Tibial artery (tissue), 4 donors: ENCODE data around the gene HIVEP1.

ENCODE experiments used
- DNase-seq, 2 donors: peaks; one replicate each; pipeline ENCODE4 v3.0.0-alpha.2; 2019
- H3K27ac ChIP-seq, 2 donors: fragments of 200-600 bp; sonication (generic) in 1 of 2; 1 replicate in 1 of 2; 2 replicates in 1 of 2; pipeline ENCODE4 v1.5.1; 2018 to 2019; ENCODE audit warnings: mild to moderate bottlenecking in 1 of 2
- H3K27me3 ChIP-seq, 2 donors: fragments of 200-600 bp; sonication (generic) in 1 of 2; one replicate each; pipeline versions ENCODE4 v1.5.1 to v1.6.0; 2016 to 2019
- H3K36me3 ChIP-seq, 3 donors: fragments of 200-600 bp; sonication (generic) in 2 of 3; one replicate each; pipeline ENCODE4 v1.5.1; 2016 to 2019; ENCODE audit warnings: mild to moderate bottlenecking in 2 of 3
- H3K4me1 ChIP-seq, 4 donors: fragments of 200-600 bp; sonication (generic) in 2 of 4; 1 replicate in 3 of 4; 2 replicates in 1 of 4; pipeline ENCODE4 v1.5.1; 2016 to 2019
- H3K4me3 ChIP-seq, 2 donors: fragments of 200-600 bp; sonication (generic) in 1 of 2; 1 replicate in 1 of 2; 2 replicates in 1 of 2; pipeline ENCODE4 v1.5.1; 2018 to 2019; ENCODE audit warnings: mild to moderate bottlenecking in 2 of 2
- H3K9me3 ChIP-seq, 3 donors: fragments of 200-600 bp; sonication (generic) in 1 of 3; one replicate each; pipeline ENCODE4 v1.5.1; 2016 to 2019
- intact Hi-C: fragments of 100-400 bp; cut with DNase I; formaldehyde crosslinking; loops from one replicate; pipeline ENCODE4 v1.15.0; 2023; ENCODE audit warnings: low total_unique reads
- TF ChIP-seq, protein P1 (sequence below), 2 experiments: fragments of 200-600 bp in 1 of 2; fragments of 450-650 bp in 1 of 2; IDR thresholded peaks; one replicate each; pipeline ENCODE4 v1.5.1; 2017 to 2019; ENCODE audit warnings: antibody characterized with exemption in 2 of 2, mild to moderate bottlenecking in 1 of 2, moderate library complexity in 1 of 2

HIVEP1 gene

GRCh38 chr6:12196326-12196936 is 184.3 kb downstream of the HIVEP1 start:
- H3K27me3 ChIP-seq = no peaks in the 10 kb centered on the region
- TF ChIP-seq, protein P1, sequence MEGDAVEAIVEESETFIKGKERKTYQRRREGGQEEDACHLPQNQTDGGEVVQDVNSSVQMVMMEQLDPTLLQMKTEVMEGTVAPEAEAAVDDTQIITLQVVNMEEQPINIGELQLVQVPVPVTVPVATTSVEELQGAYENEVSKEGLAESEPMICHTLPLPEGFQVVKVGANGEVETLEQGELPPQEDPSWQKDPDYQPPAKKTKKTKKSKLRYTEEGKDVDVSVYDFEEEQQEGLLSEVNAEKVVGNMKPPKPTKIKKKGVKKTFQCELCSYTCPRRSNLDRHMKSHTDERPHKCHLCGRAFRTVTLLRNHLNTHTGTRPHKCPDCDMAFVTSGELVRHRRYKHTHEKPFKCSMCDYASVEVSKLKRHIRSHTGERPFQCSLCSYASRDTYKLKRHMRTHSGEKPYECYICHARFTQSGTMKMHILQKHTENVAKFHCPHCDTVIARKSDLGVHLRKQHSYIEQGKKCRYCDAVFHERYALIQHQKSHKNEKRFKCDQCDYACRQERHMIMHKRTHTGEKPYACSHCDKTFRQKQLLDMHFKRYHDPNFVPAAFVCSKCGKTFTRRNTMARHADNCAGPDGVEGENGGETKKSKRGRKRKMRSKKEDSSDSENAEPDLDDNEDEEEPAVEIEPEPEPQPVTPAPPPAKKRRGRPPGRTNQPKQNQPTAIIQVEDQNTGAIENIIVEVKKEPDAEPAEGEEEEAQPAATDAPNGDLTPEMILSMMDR (IDR thresholded peaks at IDR 0.05) = no peak
- DNase-seq = no peak
- H3K9me3 ChIP-seq = no peaks in the 10 kb centered on the region
- H3K4me3 ChIP-seq = no peak overlapping the region
- no peak overlapping the region for H3K27ac ChIP-seq
- no peaks in the 10 kb centered on the region for H3K36me3 ChIP-seq
- intact Hi-C loops = no loop called here
- H3K4me1 ChIP-seq = peaks cover 0 to 11% (median 0%) of the 10 kb centered on the region in 4 donors

DNA sequence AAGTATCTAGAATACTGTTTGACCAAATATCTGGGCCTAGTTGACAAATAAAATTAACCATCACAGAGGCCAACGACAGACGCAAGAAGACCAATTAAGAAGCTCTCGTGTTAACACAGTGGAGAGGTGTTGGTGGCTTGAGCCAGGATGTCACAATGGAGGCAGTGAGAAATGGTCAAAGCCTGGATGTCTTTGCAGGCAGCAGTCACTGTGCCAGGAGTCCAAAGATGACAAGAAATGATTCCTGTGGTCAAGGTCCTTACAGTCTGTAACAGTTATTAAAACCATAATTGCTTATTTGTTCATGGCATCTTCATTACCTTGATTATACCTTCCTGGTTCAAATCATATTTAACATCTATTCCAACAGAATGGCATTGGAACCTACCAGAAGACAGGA is 186.7 kb downstream of the HIVEP1 start:
- no peak for DNase-seq
- H3K27me3 ChIP-seq = no peaks in the 10 kb centered on the region
- no peak overlapping the region for H3K4me3 ChIP-seq
- peaks cover 0 to 24% (median 3%) of the 10 kb centered on the region in 4 donors for H3K4me1 ChIP-seq
- intact Hi-C loops = no loop called here
- no peaks in the 10 kb centered on the region for H3K36me3 ChIP-seq
- TF ChIP-seq, protein P1 (IDR thresholded peaks at IDR 0.05) = no peak
- H3K27ac ChIP-seq = no peak overlapping the region
- H3K9me3 ChIP-seq = no peaks in the 10 kb centered on the region

GRCh38 chr6:12200015-12200564 is 188.0 kb downstream of the HIVEP1 start:
- no peaks in the 10 kb centered on the region for H3K9me3 ChIP-seq
- H3K27ac ChIP-seq = no peak overlapping the region
- DNase-seq = no peak
- H3K36me3 ChIP-seq = no peaks in the 10 kb centered on the region
- TF ChIP-seq, protein P1 (IDR thresholded peaks at IDR 0.05) = no peak
- H3K27me3 ChIP-seq = no peaks in the 10 kb centered on the region
- no peak overlapping the region for H3K4me3 ChIP-seq
- intact Hi-C loops = no loop called here
- peaks cover 0 to 29% (median 3%) of the 10 kb centered on the region in 4 donors for H3K4me1 ChIP-seq

GRCh38 chr6:12200761-12201160 is 188.6 kb downstream of the HIVEP1 start:
- TF ChIP-seq, protein P1 (IDR thresholded peaks at IDR 0.05) = no peak
- intact Hi-C loops = no loop called here

GRCh38 chr6:12203001-12203400 is 190.9 kb downstream of the HIVEP1 start:
- Histone ChIP-seq H3K9me3 (no peaks in the 10 kb centered on the region), H3K27me3 (no peaks in the 10 kb centered on the region), H3K4me1 (peaks cover 0 to 29% (median 3%) of the 10 kb centered on the region in 4 donors), H3K36me3 (no peaks in the 10 kb centered on the region), H3K27ac (peak overlapping the region in 1 of 2 donors; percentile 34), H3K4me3 (no peak overlapping the region)
- TF ChIP-seq, protein P1 (IDR thresholded peaks at IDR 0.05) = no peak
- intact Hi-C loops = no loop called here
- no peak for DNase-seq

More at GRCh38 chr6:12200761-12201160, 188.6 kb downstream of the HIVEP1 start:
- H3K9me3 ChIP-seq = no peaks in the 10 kb centered on the region
- H3K27ac ChIP-seq = no peak overlapping the region
- DNase-seq = no peak
- no peaks in the 10 kb centered on the region for H3K27me3 ChIP-seq
- no peaks in the 10 kb centered on the region for H3K36me3 ChIP-seq
- H3K4me1 ChIP-seq = peaks cover 0 to 29% (median 3%) of the 10 kb centered on the region in 4 donors
- H3K4me3 ChIP-seq = no peak overlapping the region
